ENCODE data around the gene ASF1B.
"Not testable (repeated sequence)": the region's sequence is repeated elsewhere in the genome, so short reads cannot be mapped to it uniquely, and the experiment has no call there.

Gene ASF1B

GRCh38 chr19:14136509-14137281, at the start of gene ASF1B:
Gene ASF1B (minus strand): TSS chr19:14136589. CDS start chr19:14136456, 133 bp downstream.
- peak; percentile 98 for DNase-seq (ENCODE audit: low read depth)

- not testable (repeated sequence) for DNase-seq (ENCODE audit: low read depth)
These were observed 49.3 kb upstream of the ASF1B start for GRCh38 chr19:14185691-14186090.

GRCh38 chr19:14185158-14185557, 48.8 kb upstream of the ASF1B start:
- DNase-seq (ENCODE audit: low read depth), result no peak

- no peak for DNase-seq (ENCODE audit: low read depth)
These were observed 47.5 kb upstream of the ASF1B start for GRCh38 chr19:14183741-14184350.

GRCh38 chr19:14182476-14182875, 46.1 kb upstream of the ASF1B start:
- no peak for DNase-seq (ENCODE audit: low read depth)

GRCh38 chr19:14181906-14182305, 45.5 kb upstream of the ASF1B start:
- no peak for DNase-seq (ENCODE audit: low read depth)

- DNase-seq (ENCODE audit: low read depth), result not testable (repeated sequence)
These were observed 44.8 kb upstream of the ASF1B start for GRCh38 chr19:14181199-14181598.

- DNase-seq (ENCODE audit: low read depth), result no peak
These were observed 41.2 kb upstream of the ASF1B start for GRCh38 chr19:14177496-14178074.

- DNase-seq (ENCODE audit: low read depth), result no peak
These were observed 39.0 kb upstream of the ASF1B start for GRCh38 chr19:14175351-14175792.

- DNase-seq (ENCODE audit: low read depth), result no peak
These were observed 38.5 kb upstream of the ASF1B start for GRCh38 chr19:14174883-14175282.

- no peak for DNase-seq (ENCODE audit: low read depth)
These were observed 32.6 kb upstream of the ASF1B start for GRCh38 chr19:14168993-14169392.

- DNase-seq (ENCODE audit: low read depth), result no peak
These were observed 32.0 kb upstream of the ASF1B start for GRCh38 chr19:14168259-14168972.

GRCh38 chr19:14167576-14168138, 31.3 kb upstream of the ASF1B start:
- DNase-seq (ENCODE audit: low read depth), result peak; percentile 31

- DNase-seq (ENCODE audit: low read depth), result no peak
These were observed 30.7 kb upstream of the ASF1B start for GRCh38 chr19:14166999-14167575.

GRCh38 chr19:14165990-14166830, 29.8 kb upstream of the ASF1B start:
- DNase-seq (ENCODE audit: low read depth), result no peak

- no peak for DNase-seq (ENCODE audit: low read depth)
These were observed 28.5 kb upstream of the ASF1B start for GRCh38 chr19:14164724-14165493.

- no peak for DNase-seq (ENCODE audit: low read depth)
These were observed 27.7 kb upstream of the ASF1B start for GRCh38 chr19:14164082-14164481.

- no peak for DNase-seq (ENCODE audit: low read depth)
These were observed 26.5 kb upstream of the ASF1B start for GRCh38 chr19:14162871-14163297.

- no peak for DNase-seq (ENCODE audit: low read depth)
These were observed 24.9 kb upstream of the ASF1B start for GRCh38 chr19:14161305-14161704.
